CD4-positive, alpha-beta T cell treated with Interleukin-10 for 1 hour (primary cell): ENCODE measurements around the gene TMEM256.
A peak's percentile ranks its signal among the peaks of the same experiment; 100 is the strongest.

Source experiments
- DNase-seq: peaks from one replicate; pipeline ENCODE4 v3.0.0-alpha.2; 2020

The TMEM256 gene

GRCh38 chr17:7428557-7428956 lies 24.7 kb upstream of the TMEM256 start, which contains the start of gene SPEM3:
TSS of gene SPEM3 (plus strand) at chr17:7428857. CDS start at chr17:7428903, 46 bp downstream.
- no peak for DNase-seq

- no peak for DNase-seq
Observed at GRCh38 chr17:7427549-7427948, 23.7 kb upstream of the TMEM256 start.

- no peak for DNase-seq
Observed at GRCh38 chr17:7426896-7427489, 23.1 kb upstream of the TMEM256 start.

- DNase-seq, result no peak
Observed at GRCh38 chr17:7426203-7426863, 22.4 kb upstream of the TMEM256 start.

- DNase-seq, result no peak
Observed at GRCh38 chr17:7425756-7426155, 21.9 kb upstream of the TMEM256 start.

- no peak for DNase-seq
Observed at GRCh38 chr17:7425316-7425715, 21.4 kb upstream of the TMEM256 start, which contains the start of gene SPEM2. TSS of gene SPEM2 (plus strand) at chr17:7425616. CDS start at chr17:7425689, 73 bp downstream.

GRCh38 chr17:7423679-7424078 lies 19.8 kb upstream of the TMEM256 start:
- no peak for DNase-seq

- DNase-seq, result no peak
Observed at GRCh38 chr17:7421186-7421585, 17.3 kb upstream of the TMEM256 start.

GRCh38 chr17:7419819-7420610 lies 16.1 kb upstream of the TMEM256 start, which contains the start of gene SPEM1:
TSS of gene SPEM1 (plus strand) at chr17:7420324. CDS start at chr17:7420385, 61 bp downstream.
- no peak for DNase-seq

GRCh38 chr17:7418472-7419152 lies 14.7 kb upstream of the TMEM256 start:
- DNase-seq, result no peak

- DNase-seq, result no peak
Observed at GRCh38 chr17:7417056-7417655, 13.3 kb upstream of the TMEM256 start.

GRCh38 chr17:7416323-7416722 lies 12.4 kb upstream of the TMEM256 start:
- DNase-seq, result no peak

GRCh38 chr17:7415784-7416183 lies 11.9 kb upstream of the TMEM256 start:
- no peak for DNase-seq

GRCh38 chr17:7414837-7415236 lies 10.9 kb upstream of the TMEM256 start:
- DNase-seq, result no peak

- DNase-seq, result no peak
Observed at GRCh38 chr17:7413346-7413985, 9.6 kb upstream of the TMEM256 start.

GRCh38 chr17:7411427-7411750 lies 7.5 kb upstream of the TMEM256 start:
- no peak for DNase-seq

GRCh38 chr17:7410634-7411426 lies 6.9 kb upstream of the TMEM256 start:
- no peak for DNase-seq

GRCh38 chr17:7409716-7410115 lies 5.8 kb upstream of the TMEM256 start:
- no peak for DNase-seq

GRCh38 chr17:7408863-7409262 lies 5.0 kb upstream of the TMEM256 start:
- no peak for DNase-seq

GRCh38 chr17:7408252-7408727 lies 4.4 kb upstream of the TMEM256 start:
- DNase-seq, result peak; percentile 50
